GM12875 (cell line): ENCODE measurements around the gene PRDM13.

ENCODE experiments used
- H3K4me3 ChIP-seq: one replicate; pipeline ENCODE4 v1.5.1; 2011; ENCODE audit warnings: low read depth, low read length, control low read depth
- CTCF ChIP-seq: IDR thresholded peaks from 2 replicates; pipeline ENCODE4 v1.5.1; 2011; ENCODE audit warnings: low read depth, mild to moderate bottlenecking, control low read depth, inconsistent platforms, low read length, moderate library complexity, borderline replicate concordance; ENCODE audit not compliant: insufficient read depth

Gene PRDM13

GRCh38 chr6:99606656-99607415 is at the start of gene PRDM13:
Gene PRDM13 (plus strand): TSS chr6:99606833. CDS start chr6:99607035, 202 bp downstream.
- no peak for TF ChIP-seq CTCF
- no peak within 1 kb of the TSS for H3K4me3 ChIP-seq

- no peak for TF ChIP-seq CTCF
Measured at GRCh38 chr6:99559057-99559456, 47.6 kb upstream of the PRDM13 start.

GRCh38 chr6:99560668-99561067 is 46.0 kb upstream of the PRDM13 start:
- no peak for TF ChIP-seq CTCF

More at GRCh38 chr6:99559057-99559456, 47.6 kb upstream of the PRDM13 start:
- no peak overlapping the region for H3K4me3 ChIP-seq

GRCh38 chr6:99563056-99563723 is 43.4 kb upstream of the PRDM13 start:
- no peak for TF ChIP-seq CTCF
- no peak overlapping the region for H3K4me3 ChIP-seq

More at GRCh38 chr6:99560668-99561067, 46.0 kb upstream of the PRDM13 start:
- no peak overlapping the region for H3K4me3 ChIP-seq

- H3K4me3 ChIP-seq: peak within 1 kb of the TSS; percentile 91
- TF ChIP-seq CTCF: no peak
Measured at GRCh38 chr6:99568103-99568933, 38.3 kb upstream of the PRDM13 start, which contains the start of gene CCNC. Gene CCNC (minus strand): TSS chr6:99568660. CDS start chr6:99568527, 133 bp downstream.

- TF ChIP-seq CTCF: no peak
- H3K4me3 ChIP-seq: no peak overlapping the region
Measured at GRCh38 chr6:99573980-99574617, 32.5 kb upstream of the PRDM13 start.
